ENCODE measurements around the gene P2RX2.
"Not testable (repeated sequence)": the region's sequence is repeated elsewhere in the genome, so short reads cannot be mapped to it uniquely, and the experiment has no call there.

Gene P2RX2

GRCh38 chr12:132592282-132592970, 26.1 kb upstream of the P2RX2 start:
- no peak overlapping the region for H3K27ac ChIP-seq (ENCODE audit: low read depth in 2 of 2, low read length in 2 of 2)
- H3K4me3 ChIP-seq (ENCODE audit: low read length in 2 of 2) = no peak overlapping the region
- no peak overlapping the region for H3K9ac ChIP-seq (ENCODE audit: low read depth in 1 of 2, low read length in 2 of 2)
- no peaks in the 10 kb centered on the region for H3K9me3 ChIP-seq (ENCODE audit: control insufficient read depth in 2 of 2, low read length in 2 of 2)
- H3K36me3 ChIP-seq (ENCODE audit: control insufficient read depth in 2 of 2, insufficient read depth in 2 of 2, low read length in 2 of 2) = no peaks in the 10 kb centered on the region
- no peaks in the 10 kb centered on the region for H3K27me3 ChIP-seq (ENCODE audit: control insufficient read depth in 2 of 2, insufficient read depth in 2 of 2, low read length in 2 of 2)
- peaks cover 6 to 8% of the 10 kb centered on the region in 2 donors for H3K4me1 ChIP-seq (ENCODE audit: control insufficient read depth in 2 of 2, insufficient read depth in 2 of 2, low read length in 2 of 2)

- H3K9me3 ChIP-seq (ENCODE audit: control insufficient read depth in 2 of 2, low read length in 2 of 2) = no peaks in the 10 kb centered on the region
- peak overlapping the region in 1 of 2 donors; percentile 60 for H3K4me3 ChIP-seq (ENCODE audit: low read length in 2 of 2)
- peaks cover 8 to 9% of the 10 kb centered on the region in 2 donors for H3K4me1 ChIP-seq (ENCODE audit: control insufficient read depth in 2 of 2, insufficient read depth in 2 of 2, low read length in 2 of 2)
- peak overlapping the region in 1 of 2 donors; percentile 60 for H3K9ac ChIP-seq (ENCODE audit: low read depth in 1 of 2, low read length in 2 of 2)
- H3K27me3 ChIP-seq (ENCODE audit: control insufficient read depth in 2 of 2, insufficient read depth in 2 of 2, low read length in 2 of 2) = no peaks in the 10 kb centered on the region
- H3K27ac ChIP-seq (ENCODE audit: low read depth in 2 of 2, low read length in 2 of 2) = peak overlapping the region in 1 of 2 donors; percentile 63
- H3K36me3 ChIP-seq (ENCODE audit: control insufficient read depth in 2 of 2, insufficient read depth in 2 of 2, low read length in 2 of 2) = no peaks in the 10 kb centered on the region
These were observed 25.5 kb upstream of the P2RX2 start for GRCh38 chr12:132593071-132593470.

- peak overlapping the region; percentile 41 to 63 for H3K27ac ChIP-seq (ENCODE audit: low read depth in 2 of 2, low read length in 2 of 2)
- peak overlapping the region; percentile 15 to 60 for H3K9ac ChIP-seq (ENCODE audit: low read depth in 1 of 2, low read length in 2 of 2)
- no peaks in the 10 kb centered on the region for H3K27me3 ChIP-seq (ENCODE audit: control insufficient read depth in 2 of 2, insufficient read depth in 2 of 2, low read length in 2 of 2)
- H3K4me1 ChIP-seq (ENCODE audit: control insufficient read depth in 2 of 2, insufficient read depth in 2 of 2, low read length in 2 of 2) = peaks cover 8 to 9% of the 10 kb centered on the region in 2 donors
- no peaks in the 10 kb centered on the region for H3K9me3 ChIP-seq (ENCODE audit: control insufficient read depth in 2 of 2, low read length in 2 of 2)
- H3K36me3 ChIP-seq (ENCODE audit: control insufficient read depth in 2 of 2, insufficient read depth in 2 of 2, low read length in 2 of 2) = no peaks in the 10 kb centered on the region
- H3K4me3 ChIP-seq (ENCODE audit: low read length in 2 of 2) = peak overlapping the region; percentile 38 to 60
These were observed 25.1 kb upstream of the P2RX2 start for GRCh38 chr12:132593521-132593920.

GRCh38 chr12:132593938-132594358, 24.6 kb upstream of the P2RX2 start:
- Histone ChIP-seq H3K27me3 (ENCODE audit: control insufficient read depth in 2 of 2, insufficient read depth in 2 of 2, low read length in 2 of 2) (no peaks in the 10 kb centered on the region), H3K9ac (ENCODE audit: low read depth in 1 of 2, low read length in 2 of 2) (peak overlapping the region; percentile 15 to 60), H3K9me3 (ENCODE audit: control insufficient read depth in 2 of 2, low read length in 2 of 2) (no peaks in the 10 kb centered on the region), H3K4me1 (ENCODE audit: control insufficient read depth in 2 of 2, insufficient read depth in 2 of 2, low read length in 2 of 2) (peaks cover 9 to 10% of the 10 kb centered on the region in 2 donors), H3K36me3 (ENCODE audit: control insufficient read depth in 2 of 2, insufficient read depth in 2 of 2, low read length in 2 of 2) (no peaks in the 10 kb centered on the region), H3K4me3 (ENCODE audit: low read length in 2 of 2) (peak overlapping the region; percentile 38 to 60), H3K27ac (ENCODE audit: low read depth in 2 of 2, low read length in 2 of 2) (peak overlapping the region; percentile 41 to 63)

- peaks cover 10 to 11% of the 10 kb centered on the region in 2 donors for H3K4me1 ChIP-seq (ENCODE audit: control insufficient read depth in 2 of 2, insufficient read depth in 2 of 2, low read length in 2 of 2)
- H3K27ac ChIP-seq (ENCODE audit: low read depth in 2 of 2, low read length in 2 of 2) = no peak overlapping the region
- no peak overlapping the region for H3K9ac ChIP-seq (ENCODE audit: low read depth in 1 of 2, low read length in 2 of 2)
These were observed 23.4 kb upstream of the P2RX2 start for GRCh38 chr12:132595183-132595582.

GRCh38 chr12:132596016-132596415, 22.6 kb upstream of the P2RX2 start:
- Histone ChIP-seq H3K36me3 (ENCODE audit: control insufficient read depth in 2 of 2, insufficient read depth in 2 of 2, low read length in 2 of 2) (no peaks in the 10 kb centered on the region), H3K27ac (ENCODE audit: low read depth in 2 of 2, low read length in 2 of 2) (no peak overlapping the region), H3K9ac (ENCODE audit: low read depth in 1 of 2, low read length in 2 of 2) (no peak overlapping the region), H3K9me3 (ENCODE audit: control insufficient read depth in 2 of 2, low read length in 2 of 2) (no peaks in the 10 kb centered on the region), H3K4me3 (ENCODE audit: low read length in 2 of 2) (no peak overlapping the region), H3K4me1 (ENCODE audit: control insufficient read depth in 2 of 2, insufficient read depth in 2 of 2, low read length in 2 of 2) (peaks cover 14 to 19% of the 10 kb centered on the region in 2 donors), H3K27me3 (ENCODE audit: control insufficient read depth in 2 of 2, insufficient read depth in 2 of 2, low read length in 2 of 2) (peaks cover 0 to 8% of the 10 kb centered on the region in 2 donors)

More at GRCh38 chr12:132595183-132595582, 23.4 kb upstream of the P2RX2 start:
- Histone ChIP-seq H3K4me3 (ENCODE audit: low read length in 2 of 2) (no peak overlapping the region), H3K27me3 (ENCODE audit: control insufficient read depth in 2 of 2, insufficient read depth in 2 of 2, low read length in 2 of 2) (peaks cover 0 to 3% of the 10 kb centered on the region in 2 donors), H3K9me3 (ENCODE audit: control insufficient read depth in 2 of 2, low read length in 2 of 2) (no peaks in the 10 kb centered on the region), H3K36me3 (ENCODE audit: control insufficient read depth in 2 of 2, insufficient read depth in 2 of 2, low read length in 2 of 2) (no peaks in the 10 kb centered on the region)

- H3K27me3 ChIP-seq (ENCODE audit: control insufficient read depth in 2 of 2, insufficient read depth in 2 of 2, low read length in 2 of 2) = peaks cover 0 to 12% of the 10 kb centered on the region in 2 donors
- no peak overlapping the region for H3K9ac ChIP-seq (ENCODE audit: low read depth in 1 of 2, low read length in 2 of 2)
- no peaks in the 10 kb centered on the region for H3K36me3 ChIP-seq (ENCODE audit: control insufficient read depth in 2 of 2, insufficient read depth in 2 of 2, low read length in 2 of 2)
- peaks cover 21 to 24% of the 10 kb centered on the region in 2 donors for H3K4me1 ChIP-seq (ENCODE audit: control insufficient read depth in 2 of 2, insufficient read depth in 2 of 2, low read length in 2 of 2)
- peak overlapping the region in 1 of 2 donors; percentile 22 for H3K27ac ChIP-seq (ENCODE audit: low read depth in 2 of 2, low read length in 2 of 2)
- H3K4me3 ChIP-seq (ENCODE audit: low read length in 2 of 2) = peak overlapping the region; percentile 8 to 69
- no peaks in the 10 kb centered on the region for H3K9me3 ChIP-seq (ENCODE audit: control insufficient read depth in 2 of 2, low read length in 2 of 2)
These were observed 21.0 kb upstream of the P2RX2 start for GRCh38 chr12:132597333-132598316.

GRCh38 chr12:132599502-132599901, 19.1 kb upstream of the P2RX2 start:
- H3K27ac ChIP-seq (ENCODE audit: low read depth in 2 of 2, low read length in 2 of 2); H3K36me3 ChIP-seq (ENCODE audit: control insufficient read depth in 2 of 2, insufficient read depth in 2 of 2, low read length in 2 of 2); H3K9me3 ChIP-seq (ENCODE audit: control insufficient read depth in 2 of 2, low read length in 2 of 2); H3K4me3 ChIP-seq (ENCODE audit: low read length in 2 of 2); H3K9ac ChIP-seq (ENCODE audit: low read depth in 1 of 2, low read length in 2 of 2): not testable (repeated sequence)
- H3K4me1 ChIP-seq (ENCODE audit: control insufficient read depth in 2 of 2, insufficient read depth in 2 of 2, low read length in 2 of 2) = peaks cover 23 to 28% of the 10 kb centered on the region in 2 donors
- peaks cover 7 to 24% of the 10 kb centered on the region in 2 donors for H3K27me3 ChIP-seq (ENCODE audit: control insufficient read depth in 2 of 2, insufficient read depth in 2 of 2, low read length in 2 of 2)

- Histone ChIP-seq H3K27me3 (ENCODE audit: control insufficient read depth in 2 of 2, insufficient read depth in 2 of 2, low read length in 2 of 2) (peaks cover 12 to 30% of the 10 kb centered on the region in 2 donors), H3K9me3 (ENCODE audit: control insufficient read depth in 2 of 2, low read length in 2 of 2) (no peaks in the 10 kb centered on the region), H3K4me3 (ENCODE audit: low read length in 2 of 2) (peak overlapping the region; percentile 37 to 64), H3K9ac (ENCODE audit: low read depth in 1 of 2, low read length in 2 of 2) (peak overlapping the region; percentile 6 to 53), H3K4me1 (ENCODE audit: control insufficient read depth in 2 of 2, insufficient read depth in 2 of 2, low read length in 2 of 2) (peaks cover 23 to 28% of the 10 kb centered on the region in 2 donors), H3K27ac (ENCODE audit: low read depth in 2 of 2, low read length in 2 of 2) (no peak overlapping the region), H3K36me3 (ENCODE audit: control insufficient read depth in 2 of 2, insufficient read depth in 2 of 2, low read length in 2 of 2) (no peaks in the 10 kb centered on the region)
These were observed 18.2 kb upstream of the P2RX2 start for GRCh38 chr12:132600048-132601032.

All from mucosa of rectum (tissue), 2 donors.